GM18499 (cell line): ENCODE data around the gene SLC8A3.

Experiments used
- ATAC-seq: cut with Tn5 transposase; IDR thresholded peaks from one replicate; pipeline ENCODE4 v1.9.1; 2021; ENCODE audit warnings: moderate number of reproducible peaks; ENCODE audit not compliant: insufficient read depth, unreplicated experiment

Gene SLC8A3

GRCh38 chr14:70130482-70130881 lies 58.3 kb downstream of the SLC8A3 start:
- ATAC-seq, result no peak

GRCh38 chr14:70127186-70127585 lies 61.6 kb downstream of the SLC8A3 start:
- no peak for ATAC-seq

- no peak for ATAC-seq
These were observed 65.0 kb downstream of the SLC8A3 start for GRCh38 chr14:70123796-70124195.

GRCh38 chr14:70121521-70121920 lies 67.2 kb downstream of the SLC8A3 start:
- no peak for ATAC-seq

DNA sequence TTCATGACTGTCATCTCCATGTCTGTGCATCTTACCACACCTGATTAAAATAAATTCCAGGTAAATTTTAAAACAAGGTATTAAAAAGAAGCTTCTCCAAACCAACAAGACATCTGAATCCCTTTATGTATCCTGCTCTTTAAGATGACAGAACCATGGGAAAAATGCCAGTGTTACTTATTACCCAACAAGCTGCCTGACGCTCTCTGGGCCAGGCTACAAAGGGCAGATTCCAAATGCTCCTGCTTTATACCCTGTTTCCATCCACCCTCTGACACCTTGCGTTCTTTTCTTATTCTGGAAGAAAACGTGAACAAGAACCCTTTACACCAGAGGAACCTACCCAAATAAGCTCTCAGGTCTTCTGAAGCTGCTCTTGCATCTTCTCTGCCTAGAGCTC lies 70.7 kb downstream of the SLC8A3 start:
- no peak for ATAC-seq

- no peak for ATAC-seq
These were observed 72.5 kb downstream of the SLC8A3 start for GRCh38 chr14:70116278-70116677.

- no peak for ATAC-seq
These were observed 74.1 kb downstream of the SLC8A3 start for GRCh38 chr14:70114621-70115156.

DNA sequence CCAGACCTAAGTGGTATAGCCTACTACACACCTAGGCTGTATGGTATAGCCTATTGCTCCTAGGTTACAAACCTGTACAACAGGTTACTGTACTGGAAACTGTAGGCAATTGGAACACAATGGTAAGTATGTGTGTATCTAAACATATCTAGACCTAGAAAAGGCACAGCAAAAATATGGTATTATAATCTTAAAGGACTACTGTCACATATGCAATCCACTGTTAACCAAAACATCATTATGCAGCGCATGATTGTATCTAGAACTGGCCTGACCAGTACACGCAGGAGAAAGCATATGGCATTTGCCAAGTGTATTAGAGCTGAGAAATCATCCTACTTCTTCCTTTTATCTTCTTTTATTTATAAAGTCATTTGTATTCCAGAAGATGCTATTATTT lies 75.5 kb downstream of the SLC8A3 start:
- no peak for ATAC-seq

- no peak for ATAC-seq
These were observed 80.3 kb downstream of the SLC8A3 start for GRCh38 chr14:70108419-70108818.

- no peak for ATAC-seq
These were observed 81.4 kb downstream of the SLC8A3 start for GRCh38 chr14:70107309-70107708.

- no peak for ATAC-seq
These were observed 88.7 kb downstream of the SLC8A3 start for GRCh38 chr14:70100071-70100470.

DNA sequence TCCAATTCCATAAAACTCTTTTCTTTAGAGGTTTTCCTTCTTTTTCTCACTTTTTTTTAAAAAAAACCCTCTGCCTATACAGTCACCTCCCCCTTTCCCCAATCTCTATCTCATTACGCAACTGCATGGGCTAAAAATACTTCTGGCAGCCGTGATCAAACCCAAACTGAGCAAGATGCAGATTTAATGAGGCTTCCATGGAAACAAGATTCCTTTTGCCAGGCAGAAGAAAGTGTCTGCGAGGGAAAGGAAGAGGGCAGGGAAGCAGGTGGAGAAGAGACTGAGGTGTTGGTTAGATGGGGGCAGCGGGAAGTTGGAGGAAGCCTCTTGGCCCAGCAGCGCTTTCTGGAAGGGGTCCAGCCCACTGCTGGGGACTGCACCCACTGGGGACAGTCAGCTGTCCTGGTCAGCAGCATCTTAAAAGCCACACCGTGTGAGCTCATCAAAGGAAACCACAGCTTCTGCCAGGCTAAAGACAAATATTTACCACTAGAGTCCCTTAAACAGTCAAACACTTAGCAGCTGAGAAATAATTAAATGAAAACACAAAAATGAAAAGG lies 90.4 kb downstream of the SLC8A3 start:
- no peak for ATAC-seq

- ATAC-seq, result no peak
These were observed 91.0 kb downstream of the SLC8A3 start for GRCh38 chr14:70097576-70098249.

DNA sequence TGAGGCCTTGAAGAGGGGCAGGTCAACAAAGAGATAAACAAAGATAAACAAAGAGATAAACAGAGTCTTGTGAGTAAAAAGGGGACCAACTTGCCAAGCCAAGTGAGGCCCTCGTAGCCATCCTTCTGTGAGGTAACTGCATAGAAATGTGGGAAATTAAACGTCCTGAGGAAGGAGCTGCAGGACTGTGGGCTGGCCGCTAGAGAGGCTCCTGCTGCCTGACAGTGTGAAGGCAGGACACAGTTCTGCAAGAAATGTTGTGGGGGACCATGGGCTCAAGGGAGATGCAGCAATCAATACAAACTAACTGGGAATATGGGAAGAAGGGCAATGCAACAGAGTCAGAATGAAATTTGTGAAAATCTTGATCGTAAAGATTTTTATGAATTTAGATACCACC lies 91.9 kb downstream of the SLC8A3 start:
- no peak for ATAC-seq

DNA sequence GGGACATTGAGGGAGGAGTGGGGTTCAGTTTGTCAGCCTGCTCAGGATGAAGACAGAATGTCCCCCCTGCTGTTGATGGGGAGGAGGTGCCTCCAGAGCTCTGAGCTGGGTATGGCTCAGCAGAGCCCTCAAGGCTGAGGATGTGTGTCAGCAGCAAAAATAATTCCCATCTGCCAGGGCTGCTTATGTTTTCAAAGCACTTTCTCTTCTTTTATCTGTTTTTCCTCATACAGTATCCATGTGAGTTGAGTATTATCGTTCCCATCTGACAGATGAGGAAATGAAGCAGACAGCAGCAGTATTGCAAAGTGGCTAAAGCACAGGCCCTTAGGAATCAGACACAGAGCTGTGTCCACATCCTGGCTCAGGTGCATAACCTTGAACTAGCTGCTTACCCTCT lies 94.1 kb downstream of the SLC8A3 start:
- ATAC-seq, result no peak

- no peak for ATAC-seq
These were observed 94.6 kb downstream of the SLC8A3 start for GRCh38 chr14:70094106-70094505.

DNA sequence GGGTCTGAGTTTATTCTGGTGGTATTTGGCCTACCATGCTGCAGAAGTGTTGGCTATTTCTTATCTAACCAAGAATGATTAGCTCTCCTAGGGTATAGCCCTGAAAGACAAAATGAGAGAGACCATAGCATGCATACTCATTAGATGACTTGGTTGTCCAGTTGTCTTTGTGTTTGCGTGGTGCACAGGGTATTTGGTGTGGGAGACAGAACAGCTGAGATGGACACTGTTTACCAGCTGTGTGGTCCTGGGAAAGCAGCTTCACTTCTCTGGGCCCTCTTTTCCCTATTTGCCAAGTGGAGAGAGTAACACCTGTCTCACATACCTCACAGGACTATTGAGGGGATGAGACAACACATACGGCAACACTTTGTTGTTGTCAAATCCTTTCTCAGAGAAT lies 95.6 kb downstream of the SLC8A3 start:
- no peak for ATAC-seq

GRCh38 chr14:70087380-70087697 lies 101.4 kb downstream of the SLC8A3 start:
- ATAC-seq, result no peak

DNA sequence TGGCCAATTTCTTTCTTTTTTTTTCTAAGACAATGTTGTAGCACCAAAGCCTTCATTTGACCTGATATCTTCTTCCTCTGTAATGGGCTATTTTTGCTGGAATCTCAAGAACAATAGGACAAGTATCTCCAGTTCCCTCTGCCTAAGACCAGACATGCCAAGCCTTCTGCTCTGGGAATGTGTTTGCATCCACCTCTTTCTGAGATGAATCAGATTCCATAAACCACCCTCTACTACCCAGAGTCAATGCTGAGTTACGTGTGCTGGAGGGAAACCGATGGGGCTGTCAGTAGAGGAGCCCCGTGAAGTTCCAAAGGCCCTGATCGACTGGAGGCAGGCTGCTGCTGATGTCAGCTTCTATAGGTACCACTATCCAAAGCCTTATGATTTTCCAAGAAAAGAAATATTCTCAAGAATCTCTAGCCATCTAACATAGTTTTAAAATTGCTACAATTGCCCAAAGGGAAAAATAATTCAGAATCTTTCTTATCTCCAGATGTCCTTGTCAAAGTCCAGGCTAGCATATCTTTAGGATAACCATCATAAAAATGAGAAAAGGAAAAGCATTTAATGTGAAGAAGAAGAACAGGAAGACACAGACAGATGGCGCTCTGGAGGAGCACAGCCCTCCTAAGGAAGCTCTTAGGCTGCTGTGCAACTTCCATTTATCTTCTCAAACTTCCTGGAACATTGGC lies 101.9 kb downstream of the SLC8A3 start:
- no peak for ATAC-seq

- ATAC-seq, result no peak
These were observed 104.5 kb downstream of the SLC8A3 start for GRCh38 chr14:70084226-70084625.

- no peak for ATAC-seq
These were observed 106.4 kb downstream of the SLC8A3 start for GRCh38 chr14:70082394-70082793.

DNA sequence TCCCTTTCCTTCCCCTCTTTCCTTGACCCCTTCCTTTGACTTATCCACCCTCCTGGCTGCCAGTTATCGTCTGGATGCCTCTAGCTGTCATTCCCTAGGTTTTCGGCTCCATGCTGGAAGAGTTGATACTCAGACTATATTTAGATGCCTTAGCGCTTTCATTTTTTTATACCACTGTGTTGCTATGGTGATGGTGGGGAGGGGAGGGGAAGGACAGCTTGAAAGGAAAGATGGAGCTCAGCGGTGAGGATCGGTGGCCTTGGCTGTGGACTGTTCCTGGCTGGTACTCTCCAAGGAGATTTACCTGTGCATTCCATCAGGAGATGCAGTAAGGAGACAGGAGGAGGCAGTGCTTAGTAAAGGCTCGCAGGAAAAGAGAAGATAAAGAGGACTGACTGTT lies 108.7 kb downstream of the SLC8A3 start:
- ATAC-seq, result no peak
